Hematopoietic multipotent progenitor cell treated with erythropoietin and hydrocortisone succinate and interleukin-3 and kit ligand, for 15 days (in vitro differentiated cells): ENCODE measurements around the gene VCX3B.
"Not testable (repeated sequence)": the region's sequence is repeated elsewhere in the genome, so short reads cannot be mapped to it uniquely, and the experiment has no call there.

Experiments used
- DNase-seq: peaks from one replicate; pipeline ENCODE4 v3.0.0-alpha.2; 2015; ENCODE audit warnings: low spot score

The VCX3B gene

GRCh38 chrX:8464530-8464929 lies at the start of gene VCX3B:
Gene VCX3B (plus strand): TSS chrX:8464830. CDS start chrX:8465451, 621 bp downstream.
- DNase-seq, result not testable (repeated sequence)

DNA sequence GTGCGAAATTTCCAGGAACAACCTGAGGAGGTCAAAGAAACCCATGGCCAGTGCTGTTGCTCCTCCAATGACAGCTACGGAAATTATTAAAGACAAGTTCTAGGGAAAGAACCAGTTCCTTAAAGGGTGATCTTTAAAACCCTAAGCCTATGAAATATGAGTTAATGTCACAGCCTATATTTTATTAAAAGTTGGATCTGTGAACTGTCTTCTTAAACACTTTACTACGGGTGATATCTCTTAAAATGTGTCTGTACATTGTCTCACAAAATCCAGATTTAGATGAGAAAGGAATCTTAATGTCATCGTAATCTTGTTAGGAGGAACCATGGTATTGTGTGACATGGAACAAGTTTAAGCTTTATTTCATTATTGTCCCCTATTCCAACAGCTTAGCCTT lies 46.3 kb upstream of the VCX3B start:
- no peak for DNase-seq

- no peak for DNase-seq
Measured at GRCh38 chrX:8424912-8425311, 39.7 kb upstream of the VCX3B start.

- no peak for DNase-seq
Measured at GRCh38 chrX:8429692-8430249, 34.9 kb upstream of the VCX3B start.

DNA sequence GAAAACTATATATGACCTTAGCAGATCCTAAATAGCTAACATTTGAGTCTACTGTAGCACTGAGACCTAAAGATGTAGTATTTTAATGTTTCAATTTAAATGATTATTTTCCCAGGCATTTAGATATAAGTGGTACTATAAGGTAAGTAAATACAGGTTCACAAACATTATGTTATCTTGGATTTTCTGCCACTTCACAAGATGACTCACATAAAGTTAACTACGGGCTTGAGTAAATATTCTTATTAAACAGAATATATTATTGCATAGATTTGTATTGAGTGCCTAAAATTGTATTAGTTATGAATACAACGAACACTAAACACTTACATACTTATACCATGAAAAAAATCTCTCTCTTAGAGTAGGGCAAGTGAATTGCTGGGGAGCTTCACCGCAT lies 34.2 kb upstream of the VCX3B start:
- DNase-seq, result no peak

GRCh38 chrX:8432396-8432795 lies 32.2 kb upstream of the VCX3B start:
- DNase-seq, result no peak

DNA sequence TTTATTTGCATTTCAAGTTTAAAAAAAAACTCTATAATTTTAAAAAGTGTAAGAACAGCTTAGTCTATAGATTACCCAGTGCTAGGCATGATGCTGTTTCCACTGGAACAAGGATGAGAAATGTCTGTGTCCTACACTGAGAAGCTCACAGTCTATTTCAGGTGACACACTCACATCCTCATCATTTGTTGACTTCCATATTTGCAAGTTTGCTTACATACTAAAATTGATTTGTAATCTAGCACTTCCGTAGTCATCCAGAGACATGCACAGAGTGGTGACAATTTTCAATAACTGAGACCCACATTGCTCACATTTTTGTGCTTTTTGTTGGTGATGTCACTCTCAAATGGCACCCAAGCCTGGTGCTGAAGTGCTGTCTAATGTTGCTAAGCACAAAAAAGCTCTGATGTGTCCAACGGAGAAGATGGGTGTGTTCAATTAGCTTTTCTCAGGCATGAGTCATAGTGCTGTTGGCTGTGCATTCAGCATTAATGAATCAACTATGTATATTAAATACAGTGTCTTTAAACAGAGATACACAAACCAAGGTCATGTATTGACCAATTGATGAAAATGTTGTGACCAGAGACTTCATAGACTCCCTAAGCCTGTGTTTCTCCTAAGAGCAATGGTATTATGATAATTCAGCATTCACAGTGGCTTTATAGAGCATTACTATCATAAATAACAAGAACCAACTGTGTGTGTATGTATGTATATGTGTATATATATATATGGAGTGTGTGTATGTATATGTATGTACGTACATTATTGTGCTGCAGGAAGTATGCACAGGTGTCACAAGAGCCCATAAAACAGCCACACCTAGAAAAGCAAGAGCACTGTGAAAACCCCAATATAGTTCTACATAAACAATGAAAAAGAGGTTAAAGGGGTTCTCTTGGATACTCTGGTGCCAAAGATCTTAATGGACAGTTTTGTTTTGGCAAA lies 31.2 kb upstream of the VCX3B start:
- no peak for DNase-seq

DNA sequence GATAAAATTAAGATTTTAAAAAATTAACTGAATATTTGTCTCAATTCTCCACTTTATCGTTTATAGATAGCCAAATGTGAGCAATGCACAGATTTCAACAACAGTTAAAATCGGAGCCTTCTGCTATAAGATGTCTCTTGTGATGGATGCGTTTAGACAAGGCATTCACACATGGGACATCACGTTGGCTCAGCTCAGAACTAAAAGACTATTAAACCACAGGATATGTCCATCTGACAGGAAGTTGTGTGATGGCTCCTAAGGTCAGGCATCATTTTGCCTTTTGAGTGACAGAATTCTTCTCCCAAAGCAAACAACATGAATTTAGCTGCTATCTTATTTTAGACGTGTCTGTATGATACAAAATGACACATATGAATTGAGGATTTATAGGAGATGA lies 17.3 kb upstream of the VCX3B start:
- DNase-seq, result no peak

- DNase-seq, result not testable (repeated sequence)
Measured at GRCh38 chrX:8452343-8452742, 12.3 kb upstream of the VCX3B start.

DNA sequence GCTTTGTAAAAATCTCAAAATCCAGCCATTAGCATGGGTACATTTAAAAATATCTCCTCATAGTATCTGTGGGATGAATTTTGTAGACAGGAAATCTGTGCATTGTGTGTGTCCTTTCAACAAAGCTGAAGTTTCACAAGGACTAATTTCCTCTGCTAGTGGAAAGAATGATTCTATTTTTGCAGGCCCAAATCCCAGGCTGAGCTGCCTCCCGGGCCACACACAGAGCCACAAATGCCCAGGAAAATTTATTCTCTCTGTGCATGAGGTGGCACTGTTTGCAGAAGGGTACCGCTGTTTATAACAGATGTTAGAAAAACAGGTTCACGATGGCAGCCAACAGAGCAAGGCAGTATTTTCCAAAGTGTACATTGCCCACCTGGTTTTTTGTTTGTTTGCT lies 11.0 kb upstream of the VCX3B start:
- DNase-seq, result no peak

GRCh38 chrX:8455557-8455956 lies 9.1 kb upstream of the VCX3B start:
- DNase-seq, result no peak

- no peak for DNase-seq
Measured at GRCh38 chrX:8462488-8462887, 2.1 kb upstream of the VCX3B start.

DNA sequence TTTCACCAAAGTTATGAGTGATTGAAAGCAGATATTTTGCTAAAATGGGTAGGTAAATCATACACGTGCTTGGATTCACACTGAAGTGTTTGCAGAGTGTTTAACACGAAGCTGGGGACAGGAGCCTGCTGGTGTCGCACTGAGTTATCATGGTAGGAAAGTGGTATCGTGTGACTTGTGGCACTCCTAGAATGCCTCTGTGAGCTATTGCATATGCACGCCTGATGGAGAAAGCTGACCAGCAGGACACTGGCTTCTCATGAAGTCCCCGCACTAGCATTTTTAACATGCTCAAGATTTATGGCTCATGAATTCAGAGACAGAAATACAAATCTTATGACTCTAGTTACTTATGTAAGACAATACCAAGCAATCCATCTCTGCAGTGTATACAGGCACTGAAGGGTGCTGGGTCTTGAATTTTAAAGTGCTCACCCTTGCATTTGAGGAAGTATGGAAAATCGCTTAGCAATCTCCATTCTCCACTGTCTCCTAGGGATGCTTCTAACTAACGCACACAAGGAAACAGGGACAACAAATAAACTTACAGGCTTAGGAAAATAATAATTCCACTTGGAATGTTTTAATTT lies 19.8 kb downstream of the VCX3B start:
- no peak for DNase-seq

DNA sequence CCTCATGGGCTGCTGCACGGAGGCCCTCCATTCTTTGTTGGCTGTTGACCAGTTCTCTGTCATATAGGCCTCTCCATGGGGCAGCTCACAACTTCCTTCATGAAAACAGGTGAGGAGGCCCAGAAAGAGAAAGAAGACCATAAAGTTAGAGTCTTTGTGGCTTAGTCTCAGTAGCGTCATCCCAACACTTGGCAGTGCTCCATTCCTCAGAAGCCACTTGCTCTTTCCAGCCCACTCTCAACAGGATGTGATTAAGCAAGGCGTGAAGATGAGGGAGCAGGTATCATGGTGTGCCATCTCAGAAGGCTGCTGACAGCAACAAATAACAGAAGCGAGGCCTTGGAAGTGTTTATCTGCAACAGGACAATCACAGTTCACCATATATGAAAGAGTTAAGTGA lies 30.4 kb downstream of the VCX3B start:
- not testable (repeated sequence) for DNase-seq

DNA sequence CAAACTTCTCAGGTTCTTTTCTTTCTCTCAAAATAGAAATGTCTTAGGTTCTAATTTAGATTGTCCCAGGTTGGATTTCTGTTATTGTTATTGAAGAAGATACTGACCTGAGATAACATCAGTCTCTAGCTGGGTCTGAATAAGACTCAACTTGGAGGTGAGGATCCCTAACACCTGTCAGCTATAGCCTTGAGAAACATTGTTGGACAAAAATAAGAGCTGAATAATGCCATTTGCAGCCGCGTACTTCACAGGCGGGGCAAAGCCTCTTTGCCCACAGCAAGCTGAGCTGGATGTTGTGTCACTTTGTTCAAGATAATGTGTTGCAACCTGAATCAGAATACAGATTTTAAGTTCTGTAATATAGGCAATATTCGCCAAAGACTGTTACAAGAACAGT lies 35.6 kb downstream of the VCX3B start:
- DNase-seq, result no peak

GRCh38 chrX:8502101-8502500 lies 37.5 kb downstream of the VCX3B start:
- DNase-seq, result not testable (repeated sequence)

GRCh38 chrX:8504451-8504850 lies 39.8 kb downstream of the VCX3B start:
- no peak for DNase-seq
